SK-N-SH treated with all-trans-retinoic acid at 6 μM for 48 hours (cell line): ENCODE results near the gene KRTAP12-2.
"Not testable (repeated sequence)": the region's sequence is repeated elsewhere in the genome, so short reads cannot be mapped to it uniquely, and the experiment has no call there.

Source experiments
- ZFP3 ChIP-seq: fragments of 250-450 bp; sonication (Bioruptor Pico); IDR thresholded peaks from 2 replicates; pipeline ENCODE4 v1.5.0; 2020; ENCODE audit warnings: mild to moderate bottlenecking, moderate library complexity
- ZNF565 ChIP-seq: fragments of 450-650 bp; formaldehyde crosslinking; conservative IDR thresholded peaks from 2 replicates; pipeline ENCODE4 v1.5.0; 2020; ENCODE audit warnings: low read depth, mild to moderate bottlenecking, moderate library complexity

GRCh38 chr21:44627831-44628233 lies 38.9 kb downstream of the KRTAP12-2 start:
- not testable (repeated sequence) for TF ChIP-seq ZFP3, ZNF565 (CRISPR knock-in tag)
